Anterior cingulate cortex (tissue), 58 donors: ENCODE measurements around the gene C2orf68.
A peak's percentile ranks its signal among the peaks of the same experiment; 100 is the strongest.
"Not testable (repeated sequence)": the region's sequence is repeated elsewhere in the genome, so short reads cannot be mapped to it uniquely, and the experiment has no call there.

Experiments
- DNase-seq, 58 donors: peaks; one replicate each; lab custom pipeline; 2025; lab: John Stamatoyannopoulos, UW

Gene C2orf68

DNA sequence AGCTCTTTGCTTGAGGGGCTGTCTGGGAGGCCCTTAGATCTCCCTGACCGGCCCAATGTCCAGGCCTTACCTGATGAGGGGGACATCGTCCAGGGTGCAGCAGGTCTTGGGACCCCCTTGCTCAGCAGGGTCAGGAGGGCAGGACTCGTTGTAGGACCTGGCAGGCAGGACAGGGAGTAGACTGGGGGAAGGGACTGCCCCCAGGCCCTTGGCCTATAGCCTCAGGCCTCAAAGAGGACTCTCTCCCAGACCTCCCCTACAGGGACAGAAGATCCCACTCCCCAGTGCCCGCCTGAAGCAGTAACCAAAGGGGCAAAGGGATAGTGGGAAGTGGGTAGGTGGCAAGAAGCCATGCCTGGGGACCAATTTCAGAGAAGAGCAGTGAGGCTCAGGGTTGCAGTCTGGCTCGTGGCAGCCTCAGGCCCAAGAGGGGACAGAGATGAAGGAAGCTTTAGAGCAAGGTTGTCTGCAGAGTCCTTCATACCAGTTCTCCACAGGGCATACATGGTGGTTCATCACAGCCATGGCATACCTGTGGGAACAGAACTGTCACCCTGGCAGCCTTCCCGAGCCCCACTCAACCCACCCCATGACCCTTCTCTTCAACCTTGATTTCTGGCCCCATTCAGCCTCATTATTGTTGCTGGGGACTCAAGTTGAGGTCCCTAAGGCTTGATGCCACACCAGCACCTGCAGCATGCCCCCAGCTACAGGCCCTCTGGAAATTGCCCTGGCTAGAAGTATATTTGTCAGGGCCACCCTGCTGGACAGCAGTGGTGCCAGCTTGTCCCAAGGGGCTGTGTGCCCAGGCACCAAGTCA is 10.7 kb downstream of the C2orf68 start:
- no peak for DNase-seq

DNA sequence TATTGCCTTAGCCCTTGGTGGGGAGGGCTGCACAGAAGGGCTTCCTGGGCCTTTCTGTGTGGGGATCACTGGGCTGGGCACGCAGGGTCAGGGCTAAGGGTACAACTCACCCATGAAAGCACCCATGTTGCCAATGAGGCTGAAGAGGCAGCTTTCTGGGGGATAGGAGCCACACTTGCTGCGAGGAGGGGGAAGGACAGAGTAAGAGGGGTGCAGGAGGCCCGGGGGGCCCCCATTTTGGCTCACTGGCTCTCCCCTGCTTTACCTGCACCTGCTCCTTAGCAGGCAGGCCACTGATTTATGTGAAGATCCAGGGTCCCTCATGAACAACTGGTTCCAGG is 11.7 kb downstream of the C2orf68 start:
- no peak for DNase-seq

DNA sequence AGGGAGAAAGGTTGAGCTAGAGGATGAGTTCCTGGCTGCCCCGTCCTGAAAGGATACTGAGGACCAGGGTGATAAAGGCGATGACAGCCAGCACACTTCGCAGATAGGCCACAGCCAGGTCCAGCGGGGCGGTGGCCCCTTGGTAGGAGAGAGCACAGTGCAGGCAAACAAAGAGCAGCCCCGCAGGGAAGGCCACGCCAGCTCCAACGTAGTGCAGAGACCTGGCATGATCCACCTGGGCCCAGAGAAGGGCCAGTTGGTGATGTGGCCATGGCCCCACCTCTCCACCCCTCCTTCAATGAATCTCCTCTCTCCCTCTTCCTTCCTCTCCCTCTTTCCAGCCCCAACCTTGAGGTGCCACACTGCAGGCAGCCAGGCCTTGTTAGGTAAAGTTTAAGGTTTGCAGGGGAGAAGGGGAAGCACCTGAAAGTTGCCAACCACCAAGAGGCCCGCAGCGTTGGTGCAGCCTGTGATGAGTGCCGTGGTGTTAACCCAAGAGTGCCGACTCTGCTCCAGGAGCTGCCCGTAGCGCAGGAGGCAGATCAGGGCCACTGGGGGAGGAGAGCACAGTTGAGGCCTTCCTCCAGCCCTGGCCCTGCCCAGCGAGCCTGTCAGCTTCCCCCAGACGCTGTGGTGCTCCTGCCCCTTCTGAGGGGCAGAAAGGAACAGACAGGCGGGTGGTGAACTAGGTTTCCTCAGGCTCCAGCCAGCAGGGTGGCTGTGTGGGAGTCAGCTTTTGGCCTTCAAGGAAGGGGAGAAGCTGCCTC is 12.2 kb downstream of the C2orf68 start:
- no peak for DNase-seq

DNA sequence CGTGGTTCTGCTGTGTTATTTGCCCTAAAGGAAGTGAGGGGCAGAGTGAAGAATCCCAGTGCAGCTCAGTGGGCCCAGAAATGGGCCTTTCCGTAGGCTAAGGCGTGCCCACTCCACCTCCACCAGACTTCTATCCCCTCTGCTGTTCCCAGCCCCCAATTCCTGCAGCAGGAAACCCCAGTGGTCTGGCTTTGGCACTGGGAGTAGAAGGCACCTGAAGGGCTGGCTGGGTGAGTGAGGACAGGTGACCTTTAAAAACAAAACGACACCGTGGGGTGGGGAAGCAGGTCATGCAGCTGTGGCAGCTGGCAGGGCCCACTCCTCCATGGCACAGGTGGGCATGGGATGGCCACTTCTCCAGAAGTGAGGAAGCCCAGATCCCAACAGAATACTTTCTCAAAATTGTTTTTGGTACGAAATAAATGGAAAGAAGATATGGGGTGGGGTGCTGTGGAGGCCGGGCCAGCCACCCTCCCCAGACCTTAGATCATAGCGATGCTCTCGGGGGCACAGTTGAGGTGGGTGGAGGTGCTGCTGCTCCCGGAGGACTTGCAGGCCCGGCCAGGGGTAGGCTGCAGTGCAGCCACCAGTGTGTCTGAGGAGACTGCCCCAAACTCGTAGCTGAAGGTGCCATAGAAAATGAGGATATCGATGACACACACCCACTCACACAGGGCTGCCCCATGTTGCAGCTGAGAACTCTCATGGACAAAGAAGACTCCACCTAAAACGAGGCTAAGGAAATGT is 13.1 kb downstream of the C2orf68 start:
- DNase-seq: no peak

DNA sequence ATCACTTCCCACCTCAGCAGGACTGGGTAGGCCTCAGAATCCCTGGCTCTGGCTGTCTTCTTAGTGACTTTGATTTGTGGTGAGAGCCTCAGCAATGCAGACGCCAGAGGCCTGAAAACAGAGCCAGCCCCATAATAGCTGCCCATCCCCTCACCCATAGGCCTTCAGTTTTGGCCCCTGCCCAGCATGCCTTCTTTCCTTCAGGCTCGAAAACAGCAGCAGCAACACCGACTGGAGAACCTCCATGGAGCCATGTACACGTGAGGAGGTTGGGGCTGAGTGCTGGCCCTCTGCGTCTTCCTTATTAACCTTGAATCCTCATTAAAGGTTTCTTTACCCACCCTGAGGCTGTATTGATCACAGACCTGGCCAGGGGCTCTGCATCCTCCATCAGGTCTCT is 14.6 kb downstream of the C2orf68 start:
- no peak for DNase-seq

DNA sequence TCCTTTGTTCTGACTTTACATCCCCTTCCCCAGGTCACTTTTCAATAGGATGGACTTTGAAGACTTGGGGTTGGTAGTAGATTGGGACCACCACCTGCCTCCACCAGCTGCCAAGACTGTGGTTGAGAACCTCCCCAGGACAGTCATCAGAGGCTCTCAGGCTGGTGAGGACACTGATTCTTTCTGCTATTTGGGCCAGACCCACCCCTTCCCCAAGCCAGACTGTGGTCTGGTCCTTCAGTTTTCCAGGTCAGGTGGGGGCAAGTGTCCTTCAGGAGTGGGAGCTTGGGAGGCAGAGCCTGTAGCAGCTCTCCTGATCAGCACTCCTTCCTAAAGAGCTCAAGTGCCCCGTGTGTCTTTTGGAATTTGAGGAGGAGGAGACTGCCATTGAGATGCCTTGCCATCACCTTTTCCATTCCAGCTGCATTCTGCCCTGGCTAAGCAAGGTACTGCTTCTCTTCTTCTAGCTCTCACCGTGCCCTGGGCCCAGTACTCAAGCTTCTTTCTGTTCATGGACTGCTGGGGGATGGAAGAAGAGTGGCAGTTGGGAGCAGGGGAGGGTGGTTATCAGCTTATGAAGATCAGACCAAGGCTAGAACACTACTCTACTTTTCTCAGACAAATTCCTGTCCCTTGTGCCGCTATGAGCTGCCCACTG is 15.3 kb downstream of the C2orf68 start:
- no peak for DNase-seq

DNA sequence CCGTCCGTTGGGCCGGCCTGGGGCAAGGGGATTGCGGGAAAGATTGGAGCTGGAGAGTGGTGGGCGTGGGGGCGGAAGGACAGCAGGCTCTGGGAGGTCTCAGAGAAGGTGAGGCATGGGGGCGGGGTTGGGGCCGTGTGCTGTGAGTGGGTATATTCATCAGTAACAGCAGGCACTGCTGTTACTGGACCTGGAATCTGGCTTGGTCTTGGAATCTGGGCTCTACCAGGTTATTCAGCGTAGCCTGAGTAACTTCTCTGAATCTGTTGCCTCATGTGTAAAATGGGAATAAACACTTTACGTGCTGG is 15.9 kb downstream of the C2orf68 start:
- peak in 1 of 58 donors; percentile 44 for DNase-seq

DNA sequence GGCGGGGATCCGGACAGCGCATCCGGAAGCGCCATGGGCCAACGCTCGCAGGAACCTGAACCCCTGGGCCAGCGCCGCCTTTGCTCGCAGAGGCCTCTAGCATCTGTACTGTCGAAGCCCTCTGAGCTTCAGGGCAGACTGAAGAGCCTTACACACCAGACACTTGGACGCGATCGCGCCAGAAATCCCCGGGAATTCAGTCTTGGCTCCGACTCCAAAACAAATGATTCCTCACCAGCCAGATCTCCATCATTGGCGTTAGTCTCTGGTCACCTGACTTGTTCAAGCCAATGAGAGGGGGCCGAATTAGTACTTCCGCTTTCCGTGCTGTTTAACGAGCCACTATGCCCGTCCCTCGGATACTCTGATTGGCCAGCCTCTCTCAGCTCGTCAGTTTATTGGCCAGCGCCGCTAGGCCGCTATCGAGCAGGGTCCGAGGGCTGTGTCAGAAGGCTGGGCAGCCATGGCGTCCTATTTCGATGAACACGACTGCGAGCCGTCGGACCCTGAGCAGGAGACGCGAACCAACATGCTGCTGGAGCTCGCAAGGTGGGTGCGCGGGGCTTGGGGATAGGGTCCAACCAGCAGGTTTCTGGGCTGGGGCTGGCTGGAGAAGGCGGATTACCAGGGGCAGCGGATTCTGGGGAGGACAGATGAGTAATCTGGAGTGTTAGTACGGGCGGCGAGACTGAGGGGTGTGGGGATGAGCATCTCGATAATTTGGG is 16.4 kb downstream of the C2orf68 start, which contains the start of gene RNF181:
RNF181 (plus strand) TSS at position 445 of the 725 bp plus-strand sequence; CDS start at position 464, 19 bp downstream.
- peak; percentile 81 to 99 (median 97) for DNase-seq

DNA sequence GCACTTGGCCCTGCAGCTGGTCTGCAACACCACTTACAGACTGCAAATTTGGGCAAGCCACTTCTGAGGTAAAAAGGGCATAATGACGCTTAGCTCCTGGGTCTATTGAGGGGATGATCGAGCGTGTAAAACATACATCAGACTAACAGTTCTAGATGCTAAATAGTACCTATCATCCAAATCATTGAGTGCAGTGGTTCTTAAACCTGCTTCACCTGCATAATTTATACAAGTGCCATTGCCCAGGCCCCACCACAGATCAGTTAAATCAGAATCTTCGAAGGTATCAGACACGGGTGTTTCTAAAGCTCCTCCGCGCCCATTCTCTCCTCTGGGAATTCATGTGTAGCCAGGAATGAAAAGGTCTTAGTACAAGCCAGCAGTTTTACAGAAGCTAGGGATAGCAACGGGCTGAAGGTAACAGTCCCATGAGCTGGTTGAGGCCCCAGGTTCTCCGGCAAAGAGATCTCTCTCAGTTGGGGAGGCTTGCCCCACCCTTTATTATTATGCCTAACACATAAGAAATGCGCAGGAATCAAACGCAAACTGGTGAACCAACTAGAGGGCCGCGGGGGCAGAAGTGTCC is 17.1 kb downstream of the C2orf68 start:
- DNase-seq: no peak

DNA sequence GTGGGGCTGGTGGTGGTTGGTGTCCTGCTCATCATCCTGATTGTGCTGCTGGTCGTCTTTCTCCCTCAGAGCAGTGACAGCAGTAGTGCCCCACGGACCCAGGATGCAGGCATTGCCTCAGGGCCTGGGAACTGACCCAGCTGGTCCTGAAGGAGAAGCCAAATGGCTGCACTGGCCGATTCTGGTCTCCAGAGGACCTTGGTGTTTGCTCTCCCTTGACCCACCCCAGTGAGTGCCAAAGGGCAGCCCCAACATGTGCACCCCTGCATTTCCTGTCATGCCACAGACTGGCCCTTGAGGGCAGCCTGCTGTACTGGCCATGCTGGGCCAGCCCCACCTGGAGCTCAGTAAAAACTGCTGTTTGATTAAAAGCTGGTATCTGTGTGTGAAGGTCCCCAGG is 18.8 kb downstream of the C2orf68 start:
- no peak for DNase-seq

DNA sequence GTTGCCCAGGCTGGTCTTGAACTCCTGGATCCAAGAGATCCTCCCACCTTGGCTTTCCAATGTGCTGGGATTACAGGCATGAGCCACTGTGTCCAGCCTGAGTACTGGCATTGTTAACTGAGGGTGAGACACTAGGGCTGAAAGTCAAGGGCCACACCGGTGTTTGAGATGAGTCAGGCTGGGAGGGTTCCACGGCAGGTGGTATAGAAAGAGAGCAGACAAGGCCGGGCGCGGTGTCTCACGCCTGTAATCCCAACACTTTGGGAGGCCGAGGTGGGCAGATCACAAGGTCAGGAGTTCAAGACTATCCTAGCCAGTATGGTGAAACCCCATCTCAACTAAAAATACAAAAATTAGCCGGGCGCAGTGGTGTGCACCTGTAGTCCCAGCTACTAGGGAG is 19.6 kb downstream of the C2orf68 start:
- not testable (repeated sequence) for DNase-seq

DNA sequence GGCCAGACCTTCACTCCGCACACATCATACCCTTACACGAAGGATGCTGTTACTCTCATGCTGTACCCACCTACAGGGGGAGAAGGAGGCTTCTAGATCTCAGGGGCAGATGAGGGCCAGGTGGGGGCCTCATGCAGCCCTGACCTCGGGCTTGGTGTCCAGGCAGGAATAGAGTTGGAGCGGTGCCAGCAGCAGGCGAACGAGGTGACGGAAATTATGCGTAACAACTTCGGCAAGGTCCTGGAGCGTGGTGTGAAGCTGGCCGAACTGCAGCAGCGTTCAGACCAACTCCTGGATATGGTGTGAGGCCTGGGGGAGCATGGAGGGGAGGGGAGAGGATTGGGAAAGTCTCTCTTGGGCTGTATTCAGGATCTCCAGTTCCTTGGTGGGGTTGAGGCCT is 20.3 kb downstream of the C2orf68 start:
- no peak for DNase-seq

DNA sequence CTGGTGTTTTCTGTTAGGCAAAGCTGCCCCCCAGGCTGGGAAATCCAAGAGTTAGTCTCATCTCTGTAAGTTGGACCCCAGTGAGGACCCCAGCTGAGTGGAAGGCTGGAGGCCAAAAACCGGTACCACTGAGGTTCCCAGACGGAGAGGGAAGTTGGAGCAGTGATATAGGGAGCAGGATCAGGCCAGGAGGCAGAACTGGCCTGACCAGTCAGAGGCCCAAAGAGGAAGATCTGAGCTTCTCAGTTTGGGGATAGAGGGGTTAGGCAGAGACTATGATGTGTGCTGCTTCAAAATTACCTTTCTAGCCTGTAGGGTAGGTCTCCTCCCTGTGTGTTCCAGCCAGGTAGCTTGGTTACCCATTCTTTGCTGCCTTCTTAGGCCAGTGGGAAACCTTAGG is 20.9 kb downstream of the C2orf68 start:
- no peak for DNase-seq

DNA sequence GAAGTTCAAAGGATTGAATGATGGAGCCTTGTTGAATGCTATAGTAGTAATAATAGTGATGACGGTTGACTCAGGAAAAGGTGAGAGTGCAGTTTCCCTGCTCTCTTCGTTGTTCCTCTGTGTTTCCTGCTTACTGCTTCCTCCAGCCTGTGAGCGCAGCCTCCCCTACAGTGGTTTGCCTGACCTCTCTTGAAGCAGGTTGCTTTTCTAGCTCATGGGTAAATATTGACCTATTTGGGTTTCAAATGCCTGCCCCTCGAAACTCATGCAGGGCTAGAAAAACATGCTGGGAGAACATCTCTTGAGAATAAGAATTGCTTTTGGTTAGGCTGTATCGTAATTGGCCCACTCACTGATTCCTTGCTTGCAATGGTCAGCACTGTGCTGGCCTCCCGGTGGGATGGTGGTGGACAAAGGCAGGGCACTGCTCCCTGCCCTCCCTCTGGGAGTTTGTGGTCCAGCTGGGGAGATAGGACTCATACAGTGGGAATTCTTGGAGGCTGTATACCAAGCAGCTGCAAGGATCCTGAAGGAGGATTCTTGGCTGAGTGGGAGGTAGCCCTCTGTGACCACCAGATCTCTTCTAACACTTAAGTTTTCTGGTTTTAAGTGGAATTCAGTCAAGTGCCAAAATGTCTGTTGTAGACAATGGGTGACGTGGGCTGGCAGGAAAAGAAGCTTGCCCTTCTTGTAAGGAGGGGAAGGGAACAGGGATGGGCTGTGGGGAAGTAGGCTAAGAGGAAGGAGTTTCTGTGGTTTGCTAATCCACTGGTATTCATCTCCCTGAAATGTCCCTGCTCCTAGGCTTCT is 21.7 kb downstream of the C2orf68 start:
- peak in 5 of 58 donors; percentile 19 to 51 (median 20) for DNase-seq

DNA sequence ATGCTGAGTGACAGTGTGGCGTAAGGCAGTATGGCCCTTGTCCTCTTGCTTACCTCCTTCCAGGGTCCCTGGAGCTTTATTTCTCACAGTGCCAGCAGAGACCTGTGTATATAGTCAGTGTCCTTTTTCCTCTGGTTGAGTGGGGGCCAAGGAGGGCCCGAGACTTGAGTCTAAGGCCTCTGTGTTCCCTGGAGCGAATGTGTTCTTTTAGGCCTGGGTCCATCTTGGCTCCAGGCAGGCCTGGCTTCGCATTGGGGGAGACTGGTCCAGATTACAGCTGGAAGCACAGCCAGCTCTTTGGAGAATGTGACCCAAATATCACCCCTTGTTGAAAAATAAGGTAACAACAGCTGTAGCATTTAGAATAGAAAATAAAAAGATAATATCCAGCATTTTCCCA is 22.7 kb downstream of the C2orf68 start:
- DNase-seq: peak in 5 of 58 donors; percentile 22 to 53 (median 37)

DNA sequence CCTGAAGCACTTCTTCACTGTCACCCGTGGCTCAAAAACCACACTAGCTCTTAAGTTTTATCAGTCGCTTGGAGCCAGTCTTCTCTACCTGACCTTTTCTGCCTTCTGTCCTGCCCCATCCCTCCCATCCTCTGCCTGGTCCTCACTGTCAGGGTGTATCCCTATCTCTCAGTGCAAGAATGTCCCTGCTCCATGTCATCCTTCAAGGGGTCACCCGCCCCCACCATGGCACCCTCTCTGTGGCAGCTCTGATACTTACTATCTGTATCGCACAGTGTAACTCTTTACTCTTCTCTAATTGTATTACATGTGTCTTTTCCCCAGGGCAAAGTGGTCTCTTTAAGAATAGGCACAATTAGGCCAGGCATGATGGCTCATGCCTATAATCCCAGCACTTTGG is 23.2 kb downstream of the C2orf68 start:
- no peak for DNase-seq

DNA sequence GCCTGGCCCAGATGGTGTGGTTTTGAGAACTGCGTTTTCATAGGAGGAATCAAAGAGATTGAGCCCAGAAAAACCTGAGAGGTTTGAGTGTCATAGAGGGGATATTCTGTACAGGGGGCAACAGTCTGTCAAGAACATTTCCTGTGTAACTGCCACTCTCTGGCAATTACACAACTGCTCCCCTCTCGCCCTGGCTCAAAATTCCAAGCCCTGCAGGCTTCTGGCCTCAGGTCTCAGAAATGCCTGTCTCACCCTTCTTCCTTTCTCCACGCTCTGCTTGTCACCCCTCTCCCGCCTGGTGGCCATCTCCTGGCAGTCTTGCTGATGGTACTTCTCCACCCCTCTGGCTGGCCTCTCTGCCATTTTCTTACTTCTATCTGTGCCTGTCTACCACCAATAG is 23.6 kb downstream of the C2orf68 start:
- DNase-seq: no peak

DNA sequence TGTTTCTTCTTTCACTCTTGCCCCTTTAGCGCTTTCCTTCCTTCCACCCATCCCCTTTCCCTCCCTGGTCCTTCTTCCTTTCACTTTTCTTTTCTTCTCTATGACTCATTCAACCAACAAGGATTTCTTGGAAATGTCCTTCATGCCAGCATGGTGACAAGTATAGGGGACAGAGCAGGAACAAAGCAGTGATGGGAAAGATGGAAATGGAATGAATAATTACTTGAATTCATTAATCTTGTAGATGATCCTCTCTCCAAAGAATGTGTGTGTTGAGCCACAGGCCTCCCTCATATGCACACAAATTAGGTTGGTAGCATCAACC is 26.1 kb downstream of the C2orf68 start:
- no peak for DNase-seq
